Body of pancreas (tissue), 4 donors: ENCODE measurements around the gene SLC7A6OS. TPM values are rescaled to one million over a fixed set of nuclear protein-coding genes. Genes with fewer than 3 reads are reported as not detected.

Experiments used
- ATAC-seq: fragments of 150-250 bp; one replicate; pipeline ENCODE4 v1.9.1; 2016
- DNase-seq, 4 donors: peaks; one replicate each; pipeline ENCODE4 v3.0.0-alpha.2; 2019
- H3K27ac ChIP-seq, 4 donors: fragments of 200-600 bp; sonication (generic); 1 replicate in 3 of 4; 2 replicates in 1 of 4; pipeline versions ENCODE4 v1.5.1 to v1.6.1; 2016 to 2019; ENCODE audit warnings: mild to moderate bottlenecking in 1 of 4, mixed read lengths in 1 of 4, moderate library complexity in 1 of 4
- H3K27me3 ChIP-seq, 2 donors: fragments of 200-600 bp; sonication (generic); one replicate each; pipeline ENCODE4 v1.6.0; 2016; ENCODE audit warnings: mild to moderate bottlenecking in 1 of 2
- H3K36me3 ChIP-seq, 2 donors: fragments of 200-600 bp; sonication (generic); replicated peaks in 1 of 2; 2 replicates each; pipeline ENCODE4 v1.5.1; 2016; ENCODE audit warnings: low read depth in 2 of 2; ENCODE audit not compliant: insufficient read depth in 1 of 2
- H3K4me1 ChIP-seq: fragments of 200-600 bp; sonication (generic); one replicate; pipeline ENCODE4 v1.6.0; 2016
- H3K4me3 ChIP-seq, 2 donors: fragments of 200-600 bp; sonication (generic); 1 replicate in 1 of 2; 2 replicates in 1 of 2; pipeline ENCODE4 v1.5.1; 2016 to 2019
- H3K9me3 ChIP-seq, 3 donors: fragments of 200-600 bp; sonication (generic); 1 replicate in 2 of 3; 2 replicates in 1 of 3; pipeline ENCODE4 v1.5.1; 2016
- POLR2A ChIP-seq, 3 donors: fragments of 450-650 bp; IDR thresholded peaks; one replicate each; pipeline ENCODE4 v1.6.1; 2016; ENCODE audit warnings: antibody characterized with exemption in 3 of 3, mild to moderate bottlenecking in 2 of 3
- WGBS, 2 donors: methylation state at CpG; one replicate each; pipeline ENCODE4 v1.1.5; 2017; 5-methylcytosine and 5-hydroxymethylcytosine counted together
- intact Hi-C: fragments of 100-400 bp; cut with DNase I; formaldehyde crosslinking; loops from one replicate; pipeline ENCODE4 v1.15.1; 2023
- total RNA-seq, 2 donors: library from RNA; depleted of rRNA; stranded (reverse); fragments of >200 nt; gene quantifications; one replicate each; pipeline ENCODE4 v1.1.0, GENCODE V29; 2016
- TF ChIP-seq, protein P1 (sequence below), 7 experiments: fragments of 450-650 bp in 4 of 7; fragments of 200-600 bp in 3 of 7; sonication (generic) in 3 of 7; IDR thresholded peaks; one replicate each; pipeline ENCODE4 v1.5.1; 2016 to 2019; ENCODE audit warnings: antibody characterized with exemption in 7 of 7

Gene SLC7A6OS
- total RNA-seq, 2 donors from 2014 or later = 13.0 to 32.3 TPM

DNA sequence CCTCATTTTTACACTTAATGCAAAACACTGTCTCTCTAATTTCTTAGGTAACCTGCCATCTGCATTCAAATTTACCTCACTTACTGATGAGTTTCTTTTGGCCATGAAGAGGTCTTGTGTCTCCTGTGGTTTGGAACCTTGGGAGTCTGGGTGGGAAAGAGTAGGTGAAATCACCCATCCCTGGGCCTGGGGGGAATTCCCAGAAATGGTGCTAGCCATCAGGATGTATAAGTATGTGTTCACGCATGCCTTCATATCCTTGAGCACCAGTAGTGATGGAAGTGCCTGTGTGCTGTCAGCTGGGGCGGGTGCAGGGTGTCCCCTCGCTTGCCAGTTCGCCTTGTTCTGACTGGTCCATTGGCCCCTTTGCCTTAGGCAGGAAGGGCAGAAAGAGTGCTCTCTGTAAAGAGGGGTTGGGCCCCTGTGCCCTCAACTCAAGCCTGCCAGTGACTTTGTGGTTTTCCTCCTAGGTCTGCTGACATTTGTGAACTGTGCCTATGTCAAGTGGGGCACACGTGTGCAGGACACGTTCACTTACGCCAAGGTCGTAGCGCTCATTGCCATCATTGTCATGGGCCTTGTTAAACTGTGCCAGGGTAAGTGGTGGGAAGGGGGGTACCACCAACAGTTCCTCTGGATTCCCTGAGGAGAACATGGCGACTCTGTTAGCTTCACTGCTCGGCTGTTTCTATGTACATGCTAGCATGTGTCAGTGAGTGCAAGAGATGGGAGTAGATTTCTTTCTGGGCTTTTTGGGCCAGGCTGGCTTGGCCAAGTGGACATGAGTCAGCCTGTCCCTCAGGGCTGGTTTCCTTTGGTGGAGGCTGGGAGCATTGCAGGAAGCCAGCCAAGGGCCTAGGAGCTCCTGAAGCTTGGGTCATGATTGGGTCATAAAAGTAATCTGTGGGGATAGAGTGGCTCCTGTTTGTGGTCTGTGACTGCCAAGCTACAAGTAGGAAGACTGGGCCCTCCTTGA lies 23.2 kb downstream of the SLC7A6OS start:
- TF ChIP-seq POLR2A (IDR thresholded peaks at IDR 0.05) = no peak
- TF ChIP-seq, protein P1, sequence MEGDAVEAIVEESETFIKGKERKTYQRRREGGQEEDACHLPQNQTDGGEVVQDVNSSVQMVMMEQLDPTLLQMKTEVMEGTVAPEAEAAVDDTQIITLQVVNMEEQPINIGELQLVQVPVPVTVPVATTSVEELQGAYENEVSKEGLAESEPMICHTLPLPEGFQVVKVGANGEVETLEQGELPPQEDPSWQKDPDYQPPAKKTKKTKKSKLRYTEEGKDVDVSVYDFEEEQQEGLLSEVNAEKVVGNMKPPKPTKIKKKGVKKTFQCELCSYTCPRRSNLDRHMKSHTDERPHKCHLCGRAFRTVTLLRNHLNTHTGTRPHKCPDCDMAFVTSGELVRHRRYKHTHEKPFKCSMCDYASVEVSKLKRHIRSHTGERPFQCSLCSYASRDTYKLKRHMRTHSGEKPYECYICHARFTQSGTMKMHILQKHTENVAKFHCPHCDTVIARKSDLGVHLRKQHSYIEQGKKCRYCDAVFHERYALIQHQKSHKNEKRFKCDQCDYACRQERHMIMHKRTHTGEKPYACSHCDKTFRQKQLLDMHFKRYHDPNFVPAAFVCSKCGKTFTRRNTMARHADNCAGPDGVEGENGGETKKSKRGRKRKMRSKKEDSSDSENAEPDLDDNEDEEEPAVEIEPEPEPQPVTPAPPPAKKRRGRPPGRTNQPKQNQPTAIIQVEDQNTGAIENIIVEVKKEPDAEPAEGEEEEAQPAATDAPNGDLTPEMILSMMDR (IDR thresholded peaks at IDR 0.05) = no peak
- ATAC-seq (peak; percentile 38), DNase-seq (peak in 3 of 4 donors; percentile 43 to 54 (median 45))
- Histone ChIP-seq H3K36me3 (no peaks in the 10 kb centered on the region), H3K4me3 (no peak overlapping the region), H3K9me3 (no peaks in the 10 kb centered on the region), H3K27me3 (no peaks in the 10 kb centered on the region), H3K4me1 (no peaks in the 10 kb centered on the region), H3K27ac (peak overlapping the region in 1 of 4 donors; percentile 31)
- 69 to 88% methylated on average over 1 to 11 of the region's 11 CpGs for WGBS, 2 donors
- intact Hi-C loops = no loop called here

DNA sequence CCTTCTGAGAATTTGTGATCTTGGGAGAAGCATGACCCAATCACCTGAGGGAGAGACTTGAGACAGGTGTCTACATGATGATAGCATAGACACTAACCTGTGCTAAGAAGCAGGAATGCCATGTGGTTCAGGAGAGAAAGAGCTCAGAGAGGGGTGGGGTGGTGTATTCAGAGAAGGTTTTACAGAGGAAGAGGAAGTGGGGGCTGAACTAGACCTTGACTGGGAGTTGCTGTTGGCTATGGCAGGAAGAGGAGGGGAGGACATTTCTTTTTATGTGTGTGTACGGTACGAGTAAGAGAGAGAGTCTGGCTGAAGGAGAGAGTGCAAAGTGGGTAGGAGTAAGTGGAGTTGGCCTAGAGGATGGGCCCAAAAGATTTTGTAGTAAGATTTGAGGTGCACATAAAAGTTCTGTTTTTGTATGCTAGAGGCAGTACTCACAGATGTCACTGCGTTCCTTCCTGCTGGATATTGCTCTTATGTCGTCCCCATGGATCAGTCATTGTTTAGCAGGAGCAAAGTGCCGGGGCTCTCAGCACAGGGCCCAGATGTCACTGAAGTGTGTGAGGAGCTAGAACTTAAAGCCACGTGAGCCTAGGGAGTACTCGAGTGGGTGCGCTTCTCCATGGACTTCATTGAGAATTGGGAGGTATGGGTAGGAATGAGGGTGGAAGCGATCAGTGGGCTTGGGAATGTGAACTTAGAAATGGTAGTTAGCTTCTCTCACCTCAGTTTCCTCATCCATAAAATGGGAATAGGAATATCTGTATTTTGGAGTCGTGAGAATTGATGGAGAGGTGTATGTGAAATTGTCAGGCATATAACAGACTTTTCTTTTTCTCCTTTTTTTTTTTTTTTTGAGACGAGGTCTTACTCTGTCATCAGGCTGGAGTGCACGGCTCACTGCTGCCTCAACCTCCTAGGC lies 24.3 kb downstream of the SLC7A6OS start:
- no peaks in the 10 kb centered on the region for H3K27me3 ChIP-seq
- intact Hi-C loops = no loop called here
- no peak overlapping the region for H3K4me3 ChIP-seq
- ATAC-seq = no peak
- H3K36me3 ChIP-seq = no peaks in the 10 kb centered on the region
- peak in 1 of 4 donors; percentile 7 for DNase-seq
- H3K9me3 ChIP-seq = no peaks in the 10 kb centered on the region
- WGBS, 2 donors = 81 to 87% methylated on average over 12 of the region's 12 CpGs
- TF ChIP-seq, protein P1 (IDR thresholded peaks at IDR 0.05) = no peak
- TF ChIP-seq POLR2A (IDR thresholded peaks at IDR 0.05) = no peak
- no peaks in the 10 kb centered on the region for H3K4me1 ChIP-seq
- H3K27ac ChIP-seq = no peak overlapping the region

DNA sequence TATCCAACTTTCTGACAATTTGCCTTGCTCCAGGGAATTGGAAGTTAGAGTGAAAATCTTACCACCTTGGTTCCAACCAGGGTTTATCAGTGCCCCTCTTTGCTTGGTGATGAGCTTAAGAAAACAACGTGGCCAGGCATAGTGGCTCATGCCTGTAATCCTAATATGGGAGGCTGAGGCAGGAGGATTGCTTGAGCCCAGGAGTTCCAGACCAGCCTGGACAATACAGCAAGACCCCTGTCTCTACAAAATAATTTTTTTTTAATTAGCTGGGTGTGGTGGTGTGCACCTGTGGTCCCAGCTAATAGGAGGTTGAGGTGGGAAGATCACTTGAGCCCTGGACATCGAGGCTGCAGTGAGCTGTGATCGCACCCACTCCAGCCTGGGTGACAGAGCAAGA lies 25.1 kb downstream of the SLC7A6OS start:
- Histone ChIP-seq H3K9me3 (no peaks in the 10 kb centered on the region), H3K4me3 (no peak overlapping the region), H3K4me1 (no peaks in the 10 kb centered on the region), H3K27ac (peak overlapping the region in 1 of 4 donors; percentile 0), H3K36me3 (no peaks in the 10 kb centered on the region), H3K27me3 (no peaks in the 10 kb centered on the region)
- 96 to 100% methylated on average over 3 of the region's 3 CpGs for WGBS, 2 donors
- ATAC-seq (no peak), DNase-seq (no peak)
- no peak for TF ChIP-seq POLR2A (IDR thresholded peaks at IDR 0.05)
- TF ChIP-seq, protein P1 (IDR thresholded peaks at IDR 0.05) = no peak
- intact Hi-C loops = no loop called here

DNA sequence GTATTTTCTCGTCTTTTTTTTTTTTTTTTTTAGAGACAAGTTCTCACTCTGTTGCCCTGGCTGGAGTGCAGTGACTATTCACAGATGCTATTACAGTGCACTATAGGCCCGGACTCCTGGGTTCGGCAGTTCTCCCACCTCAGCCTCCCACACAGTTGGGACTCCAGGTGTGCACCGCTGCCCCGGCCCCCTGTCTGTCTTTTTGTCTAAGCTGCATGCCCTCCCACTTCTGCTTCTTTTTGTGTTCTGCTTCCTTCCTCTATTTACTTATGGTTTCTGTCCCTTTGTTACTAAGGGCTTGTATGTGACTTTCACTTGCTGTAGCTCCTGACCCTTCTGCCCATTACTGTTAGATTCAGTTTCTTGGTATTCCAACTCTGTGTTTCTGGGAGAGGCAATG lies 25.9 kb downstream of the SLC7A6OS start:
- Histone ChIP-seq H3K36me3 (no peaks in the 10 kb centered on the region), H3K9me3 (no peaks in the 10 kb centered on the region), H3K4me1 (no peaks in the 10 kb centered on the region), H3K27me3 (no peaks in the 10 kb centered on the region), H3K27ac (peak overlapping the region in 1 of 4 donors; percentile 5), H3K4me3 (no peak overlapping the region)
- intact Hi-C loops = no loop called here
- DNase-seq (no peak), ATAC-seq (no peak)
- WGBS, 2 donors = 54 to 81% methylated on average over 4 to 5 of the region's 5 CpGs
- TF ChIP-seq POLR2A (IDR thresholded peaks at IDR 0.05) = no peak
- TF ChIP-seq, protein P1 (IDR thresholded peaks at IDR 0.05) = no peak
